Esophagus squamous epithelium (tissue), 5 donors: ENCODE measurements around the gene DLD. TPM values are rescaled to one million over a fixed set of nuclear protein-coding genes. Genes with fewer than 3 reads are reported as not detected.

Source experiments
- DNase-seq: peaks from one replicate; lab custom pipeline; 2025; lab: John Stamatoyannopoulos, UW
- H3K27ac ChIP-seq, 4 donors: fragments of 200-600 bp; sonication (generic); one replicate each; pipeline ENCODE4 v1.5.1; 2016 to 2019; ENCODE audit warnings: mild to moderate bottlenecking in 1 of 4
- H3K27me3 ChIP-seq, 4 donors: fragments of 200-600 bp; sonication (generic); 1 replicate in 3 of 4; 2 replicates in 1 of 4; pipeline versions ENCODE4 v1.5.1 to v1.6.0; 2017 to 2021; ENCODE audit warnings: antibody characterized with exemption in 1 of 4
- H3K36me3 ChIP-seq, 3 donors: fragments of 200-600 bp; sonication (generic); one replicate each; pipeline ENCODE4 v1.5.1; 2016 to 2019
- H3K4me1 ChIP-seq, 3 donors: fragments of 200-600 bp; sonication (generic); one replicate each; pipeline ENCODE4 v1.5.1; 2017 to 2019
- H3K4me3 ChIP-seq, 4 donors: fragments of 200-600 bp; sonication (generic); 1 replicate in 3 of 4; 2 replicates in 1 of 4; pipeline ENCODE4 v1.5.1; 2016 to 2019; ENCODE audit warnings: mild to moderate bottlenecking in 2 of 4, moderate library complexity in 1 of 4
- H3K9me3 ChIP-seq, 3 donors: fragments of 200-600 bp; sonication (generic); one replicate each; pipeline ENCODE4 v1.5.1; 2016 to 2019
- POLR2A ChIP-seq, 4 donors: fragments of 450-650 bp; IDR thresholded peaks; one replicate each; pipeline ENCODE4 v1.6.1; 2017; ENCODE audit warnings: antibody characterized with exemption in 4 of 4, mild to moderate bottlenecking in 4 of 4, moderate library complexity in 3 of 4
- WGBS, 2 donors: methylation state at CpG; one replicate each; pipeline ENCODE4 v1.1.5; 2018; 5-methylcytosine and 5-hydroxymethylcytosine counted together
- intact Hi-C: fragments of 100-400 bp; cut with DNase I; formaldehyde crosslinking; loops from one replicate; pipeline ENCODE4 v1.15.0; 2022
- total RNA-seq, 4 donors: library from RNA; depleted of rRNA; stranded (reverse); fragments of >200 nt; gene quantifications; one replicate each; pipeline ENCODE4 v1.1.0, GENCODE V29; 2016
- TF ChIP-seq, protein P1 (sequence below), 6 experiments: fragments of 450-650 bp in 4 of 6; fragments of 200-600 bp in 2 of 6; sonication (generic) in 2 of 6; IDR thresholded peaks; one replicate each; pipeline ENCODE4 v1.5.1; 2016 to 2019; ENCODE audit warnings: antibody characterized with exemption in 6 of 6, mild to moderate bottlenecking in 4 of 6, moderate library complexity in 4 of 6
- donor health status: DM: yes; HTN: yes; CAD: no.

Gene DLD
- total RNA-seq, 4 donors from 2014 or later: 48.6 to 132 (median 72.7) TPM

DNA sequence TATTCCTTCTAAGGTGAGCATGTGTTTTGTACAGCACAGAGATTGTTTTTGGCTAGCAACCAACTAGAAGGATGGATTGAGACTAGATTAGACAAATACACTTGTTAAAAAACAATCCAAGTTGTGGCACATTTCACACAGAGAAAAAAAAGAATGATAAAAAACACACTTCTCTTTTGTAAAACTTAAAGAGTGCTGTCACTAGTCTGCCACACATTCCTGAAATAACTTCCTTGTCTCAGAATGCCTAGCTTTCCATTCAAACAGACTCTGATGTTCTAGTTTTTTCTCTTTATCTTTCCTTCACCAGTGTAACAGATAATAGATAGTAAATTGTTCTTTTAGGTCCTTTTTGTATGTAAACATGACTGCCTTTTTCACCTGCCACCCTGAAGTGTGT lies 11.4 kb downstream of the DLD start:
- no peak for TF ChIP-seq POLR2A (IDR thresholded peaks at IDR 0.05)
- TF ChIP-seq, protein P1, sequence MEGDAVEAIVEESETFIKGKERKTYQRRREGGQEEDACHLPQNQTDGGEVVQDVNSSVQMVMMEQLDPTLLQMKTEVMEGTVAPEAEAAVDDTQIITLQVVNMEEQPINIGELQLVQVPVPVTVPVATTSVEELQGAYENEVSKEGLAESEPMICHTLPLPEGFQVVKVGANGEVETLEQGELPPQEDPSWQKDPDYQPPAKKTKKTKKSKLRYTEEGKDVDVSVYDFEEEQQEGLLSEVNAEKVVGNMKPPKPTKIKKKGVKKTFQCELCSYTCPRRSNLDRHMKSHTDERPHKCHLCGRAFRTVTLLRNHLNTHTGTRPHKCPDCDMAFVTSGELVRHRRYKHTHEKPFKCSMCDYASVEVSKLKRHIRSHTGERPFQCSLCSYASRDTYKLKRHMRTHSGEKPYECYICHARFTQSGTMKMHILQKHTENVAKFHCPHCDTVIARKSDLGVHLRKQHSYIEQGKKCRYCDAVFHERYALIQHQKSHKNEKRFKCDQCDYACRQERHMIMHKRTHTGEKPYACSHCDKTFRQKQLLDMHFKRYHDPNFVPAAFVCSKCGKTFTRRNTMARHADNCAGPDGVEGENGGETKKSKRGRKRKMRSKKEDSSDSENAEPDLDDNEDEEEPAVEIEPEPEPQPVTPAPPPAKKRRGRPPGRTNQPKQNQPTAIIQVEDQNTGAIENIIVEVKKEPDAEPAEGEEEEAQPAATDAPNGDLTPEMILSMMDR (IDR thresholded peaks at IDR 0.05): no peak
- peaks cover 6 to 70% (median 12%) of the 10 kb centered on the region in 3 donors for H3K36me3 ChIP-seq
- intact Hi-C loops: no loop called here
- no peak overlapping the region for H3K4me3 ChIP-seq
- no peaks in the 10 kb centered on the region for H3K27me3 ChIP-seq
- peaks cover 0 to 26% (median under 1%) of the 10 kb centered on the region in 3 donors for H3K4me1 ChIP-seq
- H3K27ac ChIP-seq: no peak overlapping the region
- no peak for DNase-seq
- H3K9me3 ChIP-seq: no peaks in the 10 kb centered on the region

DNA sequence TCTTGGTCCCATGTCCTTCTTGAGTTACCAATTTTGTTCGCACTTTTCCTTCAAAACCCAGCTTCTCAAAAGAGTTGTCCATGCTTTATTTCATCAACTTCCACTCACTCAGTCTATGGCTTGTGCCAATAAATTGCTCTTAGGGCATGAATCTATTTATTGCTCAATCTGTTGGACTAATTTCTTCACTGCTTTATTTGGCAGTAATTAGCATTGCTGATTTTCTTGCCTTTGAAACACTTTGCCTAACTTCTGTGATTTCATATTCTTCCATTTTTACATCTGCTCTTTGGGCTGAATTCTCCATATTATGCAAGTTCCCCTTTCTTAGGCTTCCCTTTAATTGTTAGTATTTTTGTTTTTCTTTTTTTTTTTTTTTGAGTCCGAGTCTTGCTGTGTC lies 16.8 kb downstream of the DLD start:
- 72 to 90% methylated on average over 2 of the region's 2 CpGs for WGBS, 2 donors
- TF ChIP-seq POLR2A (IDR thresholded peaks at IDR 0.05): no peak
- TF ChIP-seq, protein P1 (IDR thresholded peaks at IDR 0.05): no peak
- Histone ChIP-seq H3K27me3 (no peaks in the 10 kb centered on the region), H3K9me3 (no peaks in the 10 kb centered on the region), H3K36me3 (peaks cover 6 to 96% (median 12%) of the 10 kb centered on the region in 3 donors), H3K4me1 (no peaks in the 10 kb centered on the region), H3K4me3 (no peak overlapping the region), H3K27ac (no peak overlapping the region)
- DNase-seq: no peak
- intact Hi-C loops: no loop called here

DNA sequence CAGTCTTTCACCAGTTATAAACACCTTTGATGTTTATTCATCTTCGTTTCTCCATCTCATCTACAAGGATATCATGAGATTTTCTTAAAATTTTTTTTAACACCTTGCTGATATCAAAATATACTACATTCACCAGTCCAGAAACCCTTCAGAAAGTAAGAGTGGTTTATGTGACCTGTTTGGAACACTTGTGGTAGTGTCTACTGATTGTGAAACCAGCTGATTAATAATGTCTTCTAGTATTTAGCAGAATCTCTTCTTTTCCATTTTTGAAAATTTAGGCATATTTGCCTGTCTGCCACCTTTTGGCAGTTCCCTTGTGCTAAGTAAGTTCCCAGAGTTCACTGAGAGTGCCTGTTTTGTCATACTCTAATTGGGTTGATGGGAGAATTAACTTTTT lies 18.5 kb downstream of the DLD start:
- peaks cover 0 to 79% (median 0%) of the 10 kb centered on the region in 3 donors for H3K36me3 ChIP-seq
- no peaks in the 10 kb centered on the region for H3K9me3 ChIP-seq
- no peak for DNase-seq
- intact Hi-C loops: no loop called here
- no peak overlapping the region for H3K27ac ChIP-seq
- no peak overlapping the region for H3K4me3 ChIP-seq
- no peak for TF ChIP-seq POLR2A (IDR thresholded peaks at IDR 0.05)
- TF ChIP-seq, protein P1 (IDR thresholded peaks at IDR 0.05): no peak
- H3K4me1 ChIP-seq: no peaks in the 10 kb centered on the region
- H3K27me3 ChIP-seq: no peaks in the 10 kb centered on the region
- 88 to 91% methylated on average over 1 of the region's 1 CpG for WGBS, 2 donors

DNA sequence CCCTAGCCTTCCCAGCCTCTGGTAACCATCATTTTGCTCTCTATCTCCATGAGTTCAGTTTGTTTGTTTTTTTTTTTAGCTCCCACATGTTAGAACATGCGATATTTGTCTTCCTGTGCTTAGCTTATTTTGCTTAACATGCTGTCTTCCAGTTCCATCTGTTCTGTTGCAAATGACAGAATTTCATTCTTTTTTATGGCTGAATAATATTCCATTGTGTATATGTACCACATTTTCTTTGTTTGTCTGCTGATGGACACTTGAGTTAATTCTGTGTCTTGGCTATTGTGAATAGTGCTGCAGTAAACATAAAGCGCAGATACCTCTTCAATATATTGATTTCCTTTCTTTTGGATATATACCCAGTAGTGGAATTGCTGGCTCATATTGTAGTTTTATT lies 21.0 kb downstream of the DLD start:
- Histone ChIP-seq H3K27ac (no peak overlapping the region), H3K4me3 (no peak overlapping the region), H3K36me3 (peaks cover 0 to 79% (median under 1%) of the 10 kb centered on the region in 3 donors), H3K4me1 (no peaks in the 10 kb centered on the region), H3K9me3 (no peaks in the 10 kb centered on the region), H3K27me3 (no peaks in the 10 kb centered on the region)
- WGBS, 2 donors: 63 to 95% methylated on average over 2 of the region's 2 CpGs
- DNase-seq: no peak
- intact Hi-C loops: no loop called here
- TF ChIP-seq POLR2A (IDR thresholded peaks at IDR 0.05): no peak

DNA sequence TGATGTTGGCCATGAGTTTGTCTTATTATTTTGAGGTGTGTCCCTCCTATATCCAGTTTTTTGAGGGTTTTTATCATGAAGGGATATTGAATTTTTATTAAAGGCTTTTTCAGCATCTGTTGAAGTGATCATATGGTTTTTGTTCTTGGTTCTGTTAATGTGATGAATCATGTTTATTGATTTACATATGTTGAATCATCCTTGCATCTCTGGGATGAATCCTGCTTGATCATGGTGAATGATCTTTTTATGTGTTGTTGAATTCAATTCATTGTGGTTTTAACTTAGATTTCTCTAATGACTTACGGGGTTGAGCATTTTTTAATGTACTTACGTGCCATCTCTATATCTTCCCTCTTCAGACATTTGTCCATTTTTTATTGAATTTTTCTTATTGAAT lies 22.9 kb downstream of the DLD start:
- DNase-seq: no peak
- 75 to 92% methylated on average over 2 of the region's 2 CpGs for WGBS, 2 donors
- Histone ChIP-seq H3K4me3 (no peak overlapping the region), H3K9me3 (no peaks in the 10 kb centered on the region), H3K27ac (no peak overlapping the region), H3K27me3 (no peaks in the 10 kb centered on the region), H3K4me1 (no peaks in the 10 kb centered on the region), H3K36me3 (peaks cover 0 to 80% (median 17%) of the 10 kb centered on the region in 3 donors)
- intact Hi-C loops: no loop called here
- TF ChIP-seq, protein P1 (IDR thresholded peaks at IDR 0.05): no peak
- no peak for TF ChIP-seq POLR2A (IDR thresholded peaks at IDR 0.05)

DNA sequence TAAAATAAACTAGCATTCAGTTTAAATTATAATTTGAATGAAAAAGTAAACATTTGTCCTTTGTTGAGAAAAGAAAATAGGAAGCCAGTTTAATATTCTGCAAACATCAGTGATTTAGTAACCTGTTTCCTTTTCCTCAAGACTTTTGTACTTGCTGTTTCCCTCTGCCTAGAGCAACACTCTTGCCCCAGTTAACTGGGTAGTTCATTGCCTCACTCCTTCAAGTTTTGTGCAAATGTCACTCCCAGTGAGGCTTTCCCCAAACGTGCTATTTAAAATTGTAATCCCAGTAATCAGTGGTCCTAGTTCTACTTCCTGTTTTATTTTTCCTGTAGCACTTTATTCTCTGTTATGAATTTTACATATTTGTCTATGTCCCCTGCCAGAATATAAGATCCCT lies 23.8 kb downstream of the DLD start:
- no peak overlapping the region for H3K4me3 ChIP-seq
- DNase-seq: no peak
- WGBS, 2 donors: 23 to 24% methylated on average over 1 of the region's 1 CpG
- H3K4me1 ChIP-seq: peaks cover 0 to under 1% (median 0%) of the 10 kb centered on the region in 3 donors
- no peaks in the 10 kb centered on the region for H3K27me3 ChIP-seq
- no peak overlapping the region for H3K27ac ChIP-seq
- intact Hi-C loops: no loop called here
- H3K9me3 ChIP-seq: no peaks in the 10 kb centered on the region
- peaks cover 0 to 80% (median 19%) of the 10 kb centered on the region in 3 donors for H3K36me3 ChIP-seq
- TF ChIP-seq, protein P1 (IDR thresholded peaks at IDR 0.05): no peak
- TF ChIP-seq POLR2A (IDR thresholded peaks at IDR 0.05): no peak
